A549 (cell line): Measurements from ENCODE around the gene GPR15.

Experiments used
- EP300 ChIP-seq, 2 experiments: fragments of >200 bp; sonication (Bioruptor Twin); formaldehyde crosslinking; IDR thresholded peaks; 2 replicates in 1 of 2; 3 replicates in 1 of 2; pipeline ENCODE4 v1.6.1; 2016 to 2017
- PBX3 ChIP-seq: IDR thresholded peaks from 2 replicates; pipeline ENCODE4 v1.6.1; 2012
- RAD21 ChIP-seq, 2 experiments: fragments of >200 bp in 1 of 2; sonication (Bioruptor Twin) in 1 of 2; formaldehyde crosslinking in 1 of 2; IDR thresholded peaks in 1 of 2; conservative IDR thresholded peaks in 1 of 2; 2 replicates in 1 of 2; 3 replicates in 1 of 2; pipeline ENCODE4 v1.6.1; 2012 to 2018; ENCODE audit warnings: inconsistent platforms in 1 of 2
- RFX5 ChIP-seq: fragments of 450-650 bp; IDR thresholded peaks from 2 replicates; pipeline ENCODE4 v1.7.1; 2014; ENCODE audit warnings: antibody characterized with exemption, mild to moderate bottlenecking, moderate library complexity
- ZC3H11A ChIP-seq: fragments of 450-650 bp; IDR thresholded peaks from 2 replicates; pipeline ENCODE4 v1.6.1; 2014; ENCODE audit warnings: antibody characterized with exemption, mild to moderate bottlenecking
- ZFP36 ChIP-seq: fragments of 450-650 bp; IDR thresholded peaks from 2 replicates; pipeline ENCODE4 v1.6.1; 2014; ENCODE audit warnings: borderline replicate concordance; ENCODE audit not compliant: partially characterized antibody

- TF ChIP-seq EP300 (IDR thresholded peaks at IDR 0.05) (no peak), RAD21 (conservative IDR thresholded peaks at IDR 0.05 in 1 of 2, IDR thresholded peaks at IDR 0.05 in 1 of 2) (no peak), ZFP36 (no peak), RFX5 (no peak), ZC3H11A (no peak), PBX3 (no peak)
Observed at GRCh38 chr3:98551236-98551635, 19.5 kb downstream of the GPR15 start.
